ENCODE measurements around the gene SUSD6. TPM values are rescaled to one million over a fixed set of nuclear protein-coding genes. Genes with fewer than 3 reads are reported as not detected.

Gene SUSD6
- total RNA-seq, 1 experiment from 2014 or later: 5.9 TPM

DNA sequence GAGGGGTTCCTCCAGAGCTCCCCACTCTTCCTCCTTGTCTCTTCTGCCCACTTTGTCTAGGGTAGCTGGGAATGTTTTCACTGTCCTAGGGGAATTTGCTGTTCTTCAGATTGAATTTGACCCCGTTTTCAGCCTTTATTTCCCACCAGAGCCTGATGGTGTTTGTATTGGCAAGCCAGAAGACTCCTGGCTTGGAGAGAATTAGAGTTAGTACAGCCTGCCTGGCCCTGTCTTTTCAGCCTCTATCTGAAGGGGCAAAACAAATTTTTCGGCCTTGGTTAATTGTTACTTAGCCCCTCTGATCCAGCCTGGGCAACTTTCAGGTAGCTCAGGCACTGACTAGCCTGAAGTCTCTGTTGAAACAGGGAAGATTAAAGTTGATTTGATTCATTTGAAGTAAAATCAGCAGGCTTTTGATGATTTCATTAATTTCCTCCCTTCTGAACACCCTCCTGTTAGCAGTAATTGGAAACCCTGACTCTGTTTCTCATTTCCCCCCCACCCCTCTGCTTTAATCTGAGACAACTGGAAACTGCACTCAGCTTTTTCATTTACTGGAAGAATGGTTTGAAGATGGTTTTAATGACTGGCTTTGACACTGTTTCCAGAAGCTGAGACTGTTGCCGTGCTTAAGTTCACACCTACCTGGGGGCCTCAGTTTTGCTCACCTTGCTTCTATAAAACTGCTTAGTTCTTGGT, 63.3 kb downstream of the SUSD6 start:
- no peak for DNase-seq
- Histone ChIP-seq H3K4me3 (no peak overlapping the region), H3K4me1 (no peaks in the 10 kb centered on the region), H3K36me3 (no peaks in the 10 kb centered on the region), H3K27me3 (no peaks in the 10 kb centered on the region), H3K9me3 (replicated peaks) (no peaks in the 10 kb centered on the region), H3K27ac (no peak overlapping the region)

DNA sequence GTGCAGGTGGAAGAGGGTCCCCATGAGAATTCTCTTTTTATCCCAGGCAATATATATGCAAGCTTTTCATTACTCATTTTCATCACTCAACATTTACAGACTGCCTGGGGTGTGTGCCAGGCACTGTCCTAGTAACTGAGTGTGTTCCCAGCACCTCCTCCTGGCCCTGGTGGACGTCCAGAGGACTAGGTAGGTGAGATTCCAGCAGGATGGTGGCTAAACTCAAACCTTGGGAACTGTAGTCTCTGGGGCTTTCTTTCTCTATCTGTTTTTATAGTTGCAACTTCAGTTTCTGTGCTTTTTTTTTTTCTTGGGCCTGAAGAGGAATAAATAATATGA, 63.8 kb downstream of the SUSD6 start:
- Histone ChIP-seq H3K27ac (no peak overlapping the region), H3K27me3 (no peaks in the 10 kb centered on the region), H3K36me3 (no peaks in the 10 kb centered on the region), H3K4me1 (no peaks in the 10 kb centered on the region), H3K9me3 (replicated peaks) (no peaks in the 10 kb centered on the region), H3K4me3 (no peak overlapping the region)
- no peak for DNase-seq

DNA sequence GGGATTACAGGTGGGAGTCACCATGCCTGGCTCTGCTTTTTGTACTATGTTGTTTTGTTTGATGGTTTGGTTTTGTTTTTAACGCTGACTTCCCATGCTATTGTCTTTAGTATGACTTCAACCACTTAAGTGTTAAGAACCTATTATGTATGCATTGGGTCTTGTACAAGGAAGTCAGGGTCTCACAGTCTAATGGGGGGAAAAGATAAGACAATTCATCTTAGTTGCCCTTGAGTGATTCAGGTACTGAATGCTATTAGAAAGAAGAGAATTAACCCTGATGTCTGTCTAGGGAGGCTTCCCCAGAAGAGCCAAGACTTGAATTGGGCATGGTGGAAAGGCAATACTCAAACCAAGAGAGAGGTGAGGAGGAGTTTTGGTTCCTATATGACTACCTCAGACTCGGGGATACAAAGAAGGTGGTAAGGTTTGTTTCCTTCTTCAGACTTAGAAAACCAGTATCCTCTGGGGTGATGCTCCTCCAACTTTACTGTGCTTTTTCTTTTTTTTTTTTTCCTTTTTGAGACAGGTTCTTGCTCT, 64.6 kb downstream of the SUSD6 start:
- H3K27me3 ChIP-seq: no peaks in the 10 kb centered on the region
- DNase-seq: no peak
- H3K9me3 ChIP-seq (replicated peaks): no peaks in the 10 kb centered on the region
- H3K4me1 ChIP-seq: no peaks in the 10 kb centered on the region
- H3K36me3 ChIP-seq: no peaks in the 10 kb centered on the region
- H3K4me3 ChIP-seq: no peak overlapping the region
- no peak overlapping the region for H3K27ac ChIP-seq

DNA sequence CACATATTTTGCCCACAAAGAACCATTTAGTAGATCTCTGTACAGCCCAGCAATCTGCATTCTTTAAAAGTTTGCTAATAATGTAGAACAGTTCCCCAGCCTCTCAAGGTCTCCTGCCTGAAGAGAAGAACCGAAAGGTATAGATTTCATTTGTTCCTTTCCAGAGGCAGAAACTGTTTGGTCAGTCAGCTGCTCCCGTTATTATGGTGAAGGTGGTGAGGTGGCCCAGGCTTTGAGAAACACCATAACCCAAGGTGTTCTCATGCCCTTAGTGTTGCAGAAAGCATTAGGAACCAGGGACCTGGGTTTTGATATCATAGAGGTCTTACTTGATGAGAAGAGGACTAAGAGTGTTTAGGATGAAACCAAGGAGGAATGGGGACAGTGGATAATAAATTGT, 65.3 kb downstream of the SUSD6 start:
- Histone ChIP-seq H3K27ac (no peak overlapping the region), H3K27me3 (no peaks in the 10 kb centered on the region), H3K4me3 (no peak overlapping the region), H3K9me3 (replicated peaks) (no peaks in the 10 kb centered on the region), H3K36me3 (no peaks in the 10 kb centered on the region), H3K4me1 (no peaks in the 10 kb centered on the region)
- no peak for DNase-seq

DNA sequence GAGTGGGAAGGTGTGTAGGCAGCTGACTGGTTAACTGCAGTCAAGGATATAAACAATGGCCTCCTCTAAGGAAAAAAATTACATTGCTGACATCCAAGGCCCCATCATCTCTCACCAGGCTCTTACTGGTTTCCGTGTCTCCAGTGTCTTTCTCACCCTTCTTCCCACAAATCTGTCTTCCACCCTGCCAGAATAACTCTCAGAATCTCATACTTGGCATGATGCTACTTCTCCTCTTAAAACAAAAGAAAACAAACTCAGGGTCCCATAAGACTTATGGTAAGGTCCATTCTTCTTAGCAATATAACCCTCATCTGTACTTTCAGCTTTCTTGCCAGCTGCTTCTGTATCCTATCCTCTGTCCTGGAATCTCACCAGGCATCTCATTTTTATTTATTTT, 68.9 kb downstream of the SUSD6 start:
- Histone ChIP-seq H3K27me3 (no peaks in the 10 kb centered on the region), H3K36me3 (no peaks in the 10 kb centered on the region), H3K9me3 (replicated peaks) (no peaks in the 10 kb centered on the region), H3K4me3 (no peak overlapping the region), H3K27ac (no peak overlapping the region), H3K4me1 (peaks cover 3% of the 10 kb centered on the region)
- no peak for DNase-seq

DNA sequence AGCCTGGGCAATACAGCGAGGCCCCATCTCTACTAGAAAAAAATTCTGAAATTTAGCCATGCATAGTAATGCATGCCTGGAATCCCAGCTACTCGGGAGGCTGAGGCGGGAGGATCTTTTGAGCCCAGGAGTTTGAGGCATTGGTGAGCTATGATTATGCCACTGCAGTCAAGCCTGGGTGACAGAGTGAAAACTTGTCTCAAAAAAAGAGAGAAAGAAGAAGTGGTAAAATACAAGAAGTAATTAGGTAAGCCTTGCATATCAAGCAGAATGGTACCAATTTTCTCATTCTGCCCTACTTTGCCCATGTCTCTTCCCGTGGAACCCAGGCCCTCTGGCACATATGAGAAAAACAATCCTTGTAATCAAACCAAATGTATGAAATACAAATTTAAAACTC, 70.7 kb downstream of the SUSD6 start:
- Histone ChIP-seq H3K36me3 (no peaks in the 10 kb centered on the region), H3K27me3 (no peaks in the 10 kb centered on the region), H3K9me3 (replicated peaks) (no peaks in the 10 kb centered on the region), H3K4me1 (peaks cover 18% of the 10 kb centered on the region), H3K27ac (no peak overlapping the region), H3K4me3 (no peak overlapping the region)
- DNase-seq: no peak

DNA sequence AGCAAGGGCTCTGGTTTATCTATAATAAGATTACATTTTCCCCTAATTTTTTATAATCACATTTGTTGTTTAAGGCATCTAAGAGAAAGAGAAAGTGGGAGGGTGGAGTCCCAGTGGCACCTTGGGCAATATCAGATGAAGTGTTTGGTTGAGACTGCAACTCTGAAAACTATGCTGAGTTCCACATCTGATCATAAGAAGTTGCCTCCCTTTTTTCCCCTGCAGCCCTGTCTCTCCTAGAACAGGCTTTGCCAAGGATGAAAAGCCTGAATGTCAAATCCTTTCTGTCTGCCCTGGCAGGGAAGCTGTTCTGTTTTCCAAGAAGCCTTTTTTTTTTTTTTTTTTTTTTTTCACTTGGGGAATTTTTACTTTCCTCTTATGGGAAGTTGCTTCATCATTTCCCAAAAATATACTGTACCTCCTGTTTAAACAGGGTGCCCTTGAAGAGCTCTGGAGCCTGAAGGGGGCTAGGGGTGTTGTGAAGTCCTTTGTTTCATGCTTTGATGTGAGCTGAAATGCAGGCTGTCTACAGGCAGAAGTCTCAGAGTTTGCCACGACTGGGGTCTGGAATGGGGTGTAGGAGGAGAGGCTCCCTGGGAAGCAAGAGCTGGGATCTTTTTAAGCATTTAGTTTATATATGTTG, 71.3 kb downstream of the SUSD6 start:
- H3K27me3 ChIP-seq: no peaks in the 10 kb centered on the region
- H3K27ac ChIP-seq: no peak overlapping the region
- H3K4me1 ChIP-seq: peaks cover 24% of the 10 kb centered on the region
- no peaks in the 10 kb centered on the region for H3K36me3 ChIP-seq
- DNase-seq: no peak
- H3K4me3 ChIP-seq: no peak overlapping the region
- no peaks in the 10 kb centered on the region for H3K9me3 ChIP-seq (replicated peaks)

DNA sequence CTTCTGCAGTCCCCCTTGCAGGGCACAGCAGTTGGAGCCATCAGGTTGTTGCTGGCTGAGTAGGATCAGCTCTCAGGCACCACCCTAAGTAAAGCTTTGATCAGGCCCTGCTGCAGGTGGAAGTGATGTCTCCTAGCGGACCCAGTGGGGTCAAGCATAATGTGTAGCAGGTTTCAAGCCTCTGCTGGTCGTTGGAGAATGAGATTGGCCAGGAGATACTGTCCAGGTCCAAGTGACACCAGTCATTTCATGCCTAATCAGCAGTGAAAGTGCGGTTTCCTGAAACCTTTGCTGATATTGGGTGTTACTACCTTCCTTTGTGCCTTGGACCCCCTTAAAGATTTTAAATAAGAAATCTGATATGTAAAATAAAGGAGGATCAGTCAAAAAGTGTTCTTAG, 72.6 kb downstream of the SUSD6 start:
- H3K4me1 ChIP-seq: peaks cover 34% of the 10 kb centered on the region
- DNase-seq: no peak
- no peaks in the 10 kb centered on the region for H3K27me3 ChIP-seq
- H3K9me3 ChIP-seq (replicated peaks): no peaks in the 10 kb centered on the region
- H3K36me3 ChIP-seq: no peaks in the 10 kb centered on the region
- H3K27ac ChIP-seq: no peak overlapping the region
- no peak overlapping the region for H3K4me3 ChIP-seq

DNA sequence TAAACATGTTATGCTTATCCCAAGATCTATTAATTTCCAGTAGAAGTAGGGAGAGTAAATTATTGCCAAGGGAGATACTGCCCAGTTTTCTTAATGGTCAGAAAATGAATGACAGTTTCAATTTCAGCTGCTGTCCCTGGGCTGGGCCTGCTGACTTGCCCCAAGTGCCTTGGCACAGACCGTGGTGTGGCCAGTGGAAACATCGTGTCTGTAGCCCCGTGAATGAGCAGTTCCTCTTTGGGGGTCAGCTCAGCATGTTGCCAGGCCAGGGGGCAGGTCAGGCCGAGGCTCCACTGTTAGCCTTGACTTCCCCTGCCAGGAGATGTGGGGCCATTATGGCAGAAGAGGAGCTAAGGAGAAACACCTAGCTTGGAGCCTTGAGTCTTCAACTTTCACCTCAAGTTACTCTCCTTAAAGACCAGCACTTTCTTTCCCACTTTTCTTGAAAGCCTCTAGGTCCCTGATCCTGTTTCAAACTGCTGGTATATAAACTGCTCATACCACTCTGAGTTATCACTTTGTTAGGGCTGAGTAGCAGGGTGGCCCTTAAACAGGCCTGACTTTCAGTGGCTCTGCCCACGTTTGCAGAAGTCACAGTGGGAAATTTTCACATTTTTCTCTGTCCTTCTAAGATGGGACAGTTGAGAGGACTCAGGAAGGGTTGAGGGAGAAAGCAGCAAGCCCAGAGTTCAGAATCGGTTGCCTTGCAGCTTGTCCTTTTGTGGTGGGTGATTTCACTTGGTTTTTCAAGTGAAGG, 73.2 kb downstream of the SUSD6 start:
- Histone ChIP-seq H3K9me3 (replicated peaks) (no peaks in the 10 kb centered on the region), H3K27ac (no peak overlapping the region), H3K4me3 (no peak overlapping the region), H3K36me3 (no peaks in the 10 kb centered on the region), H3K27me3 (no peaks in the 10 kb centered on the region), H3K4me1 (peaks cover 38% of the 10 kb centered on the region)
- DNase-seq: no peak

DNA sequence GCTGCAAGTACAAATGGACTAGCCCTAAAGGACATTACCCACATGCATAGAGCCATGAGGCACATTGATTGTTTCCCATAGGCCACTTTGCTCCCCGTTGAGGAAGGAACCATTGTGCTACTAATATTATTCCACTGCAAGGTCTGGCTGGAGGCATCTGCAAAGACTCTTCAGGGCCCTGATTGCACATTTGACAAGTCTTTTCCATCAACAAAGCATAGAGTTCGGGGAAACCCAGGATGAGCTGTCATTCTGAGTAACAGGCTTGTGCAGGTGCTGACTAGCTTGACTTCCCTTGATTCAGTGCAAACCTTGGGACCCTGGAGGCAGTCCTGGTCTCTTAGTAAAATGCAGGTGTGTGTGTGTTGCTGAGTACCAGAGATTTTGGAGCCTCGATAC, 73.8 kb downstream of the SUSD6 start:
- peak overlapping the region; percentile 14 for H3K27ac ChIP-seq
- H3K9me3 ChIP-seq (replicated peaks): no peaks in the 10 kb centered on the region
- peaks cover 38% of the 10 kb centered on the region for H3K4me1 ChIP-seq
- DNase-seq: peak in 1 of 2 experiments; percentile 38
- H3K27me3 ChIP-seq: no peaks in the 10 kb centered on the region
- H3K4me3 ChIP-seq: no peak overlapping the region
- no peaks in the 10 kb centered on the region for H3K36me3 ChIP-seq

DNA sequence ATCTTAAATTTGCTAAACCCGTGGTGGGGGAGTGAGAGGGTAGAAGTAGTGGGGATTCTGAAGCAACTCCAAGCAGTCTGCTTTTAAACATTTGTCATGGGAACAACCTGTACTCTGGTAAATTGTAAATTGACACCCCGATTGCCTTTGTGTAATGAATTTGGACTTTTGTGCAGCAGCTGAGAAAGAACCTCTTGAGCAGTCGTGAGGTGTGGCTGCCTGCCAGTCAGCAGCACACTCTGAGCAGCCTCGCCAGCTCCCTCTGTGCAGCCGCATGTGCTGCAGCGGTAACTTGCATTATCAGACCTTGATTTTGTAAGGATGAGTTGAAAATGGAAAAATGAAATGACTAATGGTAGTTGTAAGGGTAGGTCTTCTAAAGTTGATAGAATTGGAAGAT, 74.3 kb downstream of the SUSD6 start:
- Histone ChIP-seq H3K4me1 (peaks cover 38% of the 10 kb centered on the region), H3K9me3 (replicated peaks) (no peaks in the 10 kb centered on the region), H3K4me3 (no peak overlapping the region), H3K27ac (peak overlapping the region; percentile 14), H3K36me3 (no peaks in the 10 kb centered on the region), H3K27me3 (no peaks in the 10 kb centered on the region)
- peak; percentile 49 to 72 for DNase-seq

DNA sequence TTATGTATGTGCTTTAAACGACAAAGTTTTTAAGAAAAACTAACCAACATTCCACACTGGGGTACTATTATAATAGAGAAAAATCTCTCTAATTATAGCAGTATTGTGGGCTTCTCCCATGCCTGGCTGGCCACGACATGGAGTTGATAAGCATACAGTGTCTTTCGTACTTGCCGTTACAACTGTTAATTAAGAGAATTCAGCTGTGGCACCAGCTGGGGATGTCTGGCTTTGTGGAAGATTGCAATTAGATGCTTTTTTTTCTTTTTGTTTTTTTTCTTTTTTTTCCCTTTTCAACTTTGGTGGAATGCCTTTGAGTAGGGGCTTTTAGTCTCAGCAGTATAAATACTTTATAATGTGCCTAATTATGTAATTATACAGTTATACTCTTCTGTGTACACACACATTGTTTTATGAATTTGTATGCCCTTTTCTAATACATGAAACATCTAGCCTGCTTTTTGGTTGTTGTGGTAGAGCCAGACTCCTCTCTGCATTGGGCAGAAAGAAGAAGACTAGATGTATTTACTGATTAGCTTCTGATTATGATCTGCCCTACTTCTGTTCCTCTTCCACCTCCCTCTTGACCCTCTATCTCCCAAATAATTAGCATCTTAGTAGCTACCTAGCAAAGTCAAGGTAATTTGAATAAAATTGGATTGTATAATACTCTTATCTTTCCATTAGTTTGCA, 76.4 kb downstream of the SUSD6 start:
- no peaks in the 10 kb centered on the region for H3K9me3 ChIP-seq (replicated peaks)
- H3K27ac ChIP-seq: peak overlapping the region; percentile 80

DNA sequence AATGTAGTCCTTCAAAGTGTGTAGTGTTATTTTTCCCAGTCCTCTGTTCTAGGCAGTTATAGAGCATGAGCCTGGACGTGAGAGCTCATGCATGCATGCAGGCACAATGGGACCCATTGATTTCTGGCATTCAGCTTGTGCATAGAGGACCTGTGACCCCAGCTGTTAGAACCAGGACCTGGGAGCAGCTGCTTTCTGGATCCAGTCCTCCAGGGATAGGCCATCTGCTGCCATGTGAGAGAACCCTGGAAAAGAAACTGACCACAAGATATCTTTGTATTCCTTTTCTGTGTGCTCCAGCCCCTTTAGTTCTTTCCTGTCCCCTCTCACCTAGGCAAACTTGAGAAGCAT, 76.9 kb downstream of the SUSD6 start:
- Histone ChIP-seq H3K4me3 (no peak overlapping the region), H3K9me3 (replicated peaks) (no peaks in the 10 kb centered on the region), H3K27me3 (no peaks in the 10 kb centered on the region), H3K27ac (peak overlapping the region; percentile 80), H3K36me3 (no peaks in the 10 kb centered on the region), H3K4me1 (peaks cover 38% of the 10 kb centered on the region)
- peak; percentile 88 to 95 for DNase-seq

More for the DNA sequence above, 76.4 kb downstream of the SUSD6 start:
- DNase-seq: peak in 1 of 2 experiments; percentile 30
- Histone ChIP-seq H3K36me3 (no peaks in the 10 kb centered on the region), H3K27me3 (no peaks in the 10 kb centered on the region), H3K4me1 (peaks cover 38% of the 10 kb centered on the region), H3K4me3 (no peak overlapping the region)

DNA sequence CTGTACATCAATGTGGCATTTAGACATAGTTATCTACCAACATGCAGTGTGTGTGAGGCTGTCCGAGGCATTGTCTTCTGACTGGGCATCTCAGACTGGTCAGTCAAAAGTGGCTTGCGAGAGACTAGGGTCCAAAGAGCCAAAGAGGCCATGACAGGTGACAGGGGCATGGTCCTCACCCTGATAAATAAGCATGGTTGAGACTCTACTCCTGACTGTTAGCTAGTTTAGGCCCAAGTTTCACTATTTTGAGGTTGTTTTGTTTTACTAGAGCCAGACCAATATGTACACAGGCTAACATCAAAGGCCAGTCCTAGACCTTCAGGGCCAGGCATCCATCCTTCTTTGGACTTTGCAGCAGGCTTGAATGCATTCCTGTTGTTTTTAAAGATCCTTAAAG, 78.6 kb downstream of the SUSD6 start:
- no peak overlapping the region for H3K27ac ChIP-seq
- H3K9me3 ChIP-seq (replicated peaks): no peaks in the 10 kb centered on the region
- H3K36me3 ChIP-seq: no peaks in the 10 kb centered on the region
- H3K4me3 ChIP-seq: no peak overlapping the region
- no peak for DNase-seq
- H3K27me3 ChIP-seq: no peaks in the 10 kb centered on the region
- H3K4me1 ChIP-seq: peaks cover 48% of the 10 kb centered on the region

DNA sequence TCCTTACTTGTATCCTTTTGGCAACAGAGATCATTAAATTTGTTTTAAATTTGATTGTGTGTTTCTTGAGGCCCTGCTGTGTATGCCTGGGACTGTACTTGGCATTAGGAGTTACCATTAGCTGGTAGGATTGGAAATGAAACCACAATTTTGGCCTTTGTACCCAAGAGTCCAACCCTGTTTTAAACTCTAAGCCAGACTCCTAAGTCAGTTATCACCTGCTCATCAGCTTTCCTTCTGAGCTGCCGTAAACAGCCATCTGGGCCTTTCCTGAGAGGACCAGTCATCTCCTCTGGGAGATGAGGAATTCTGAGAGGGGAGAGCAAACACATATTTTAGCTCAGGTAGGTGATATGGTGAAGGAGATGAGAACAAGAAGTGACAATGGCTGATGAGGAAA, 81.2 kb downstream of the SUSD6 start:
- H3K9me3 ChIP-seq (replicated peaks): no peaks in the 10 kb centered on the region
- no peak overlapping the region for H3K4me3 ChIP-seq
- H3K27ac ChIP-seq: no peak overlapping the region
- no peak for DNase-seq
- peaks cover 43% of the 10 kb centered on the region for H3K4me1 ChIP-seq
- no peaks in the 10 kb centered on the region for H3K36me3 ChIP-seq
- H3K27me3 ChIP-seq: no peaks in the 10 kb centered on the region

All from SJCRH30 (cell line).